Endothelial cell (in vitro differentiated cells): ENCODE results near the gene ARHGAP18. TPM values are rescaled to one million over a fixed set of nuclear protein-coding genes. Genes with fewer than 3 reads are reported as not detected.

Source experiments
- DNase-seq: peaks from one replicate; pipeline ENCODE4 v3.0.0; 2021; ENCODE audit warnings: low spot score
- H3K27ac Mint-ChIP-seq: one replicate; pipeline ENCODE4 v1.8.0; 2021; ENCODE audit warnings: mixed read lengths, inconsistent platforms; ENCODE audit not compliant: unreplicated experiment
- H3K27me3 Mint-ChIP-seq: one replicate; pipeline ENCODE4 v1.8.0; 2021; ENCODE audit warnings: mild to moderate bottlenecking, moderate library complexity, mixed read lengths, inconsistent platforms; ENCODE audit not compliant: unreplicated experiment
- H3K36me3 Mint-ChIP-seq: one replicate; pipeline ENCODE4 v1.8.0; 2021; ENCODE audit warnings: mild to moderate bottlenecking, low read depth, mixed read lengths, inconsistent platforms; ENCODE audit not compliant: unreplicated experiment
- H3K4me1 Mint-ChIP-seq: one replicate; pipeline ENCODE4 v1.8.0; 2021; ENCODE audit warnings: mild to moderate bottlenecking, mixed read lengths, inconsistent platforms; ENCODE audit not compliant: unreplicated experiment
- H3K4me3 Mint-ChIP-seq: one replicate; pipeline ENCODE4 v1.8.0; 2021; ENCODE audit warnings: mild to moderate bottlenecking, mixed read lengths, inconsistent platforms; ENCODE audit not compliant: unreplicated experiment
- H3K9me3 Mint-ChIP-seq: one replicate; pipeline ENCODE4 v1.8.0; 2021; ENCODE audit warnings: mixed read lengths, inconsistent platforms; ENCODE audit not compliant: unreplicated experiment
- total RNA-seq: library from RNA; stranded (reverse); fragmentation: NEBNext Ultra II Directional; extraction: Animal tissue kit (Norgen Biotek cat#: 25700); gene quantifications from one replicate; pipeline ENCODE4 v1.2.1, GENCODE V29; 2021; ENCODE audit not compliant: unreplicated experiment
- TF ChIP-seq, protein P1 (sequence below): fragments of 200-600 bp; sonication (generic); IDR thresholded peaks from one replicate; pipeline ENCODE4 v1.5.0; 2021; ENCODE audit warnings: antibody characterized with exemption; ENCODE audit not compliant: unreplicated experiment

Gene ARHGAP18
- total RNA-seq, 1 donor from 2014 or later: 102 TPM

DNA sequence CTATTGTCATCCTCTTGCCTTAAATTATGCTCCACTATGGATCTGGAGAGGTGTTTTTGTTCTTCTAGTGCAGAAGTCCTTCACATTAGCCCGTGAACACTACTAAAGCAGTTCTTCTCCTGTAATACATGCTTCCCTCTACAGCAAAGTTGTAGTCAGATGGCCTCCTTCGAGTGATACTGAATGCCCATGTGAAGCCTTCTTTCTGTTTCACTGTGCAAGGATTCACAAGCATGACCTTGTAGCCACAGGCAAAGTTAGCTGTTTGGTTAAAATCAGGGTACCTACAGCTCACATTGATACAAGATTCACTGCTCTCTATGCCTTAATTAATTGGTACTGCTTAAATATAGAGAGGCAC is 47.6 kb downstream of the ARHGAP18 start:
- peaks cover 24% of the 10 kb centered on the region for H3K36me3 Mint-ChIP-seq
- no peak overlapping the region for H3K4me3 Mint-ChIP-seq
- peak overlapping the region; percentile 28 for H3K27ac Mint-ChIP-seq
- no peak for DNase-seq
- peaks cover 4% of the 10 kb centered on the region for H3K27me3 Mint-ChIP-seq
- H3K4me1 Mint-ChIP-seq: peaks cover 75% of the 10 kb centered on the region
- no peaks in the 10 kb centered on the region for H3K9me3 Mint-ChIP-seq
- TF ChIP-seq, protein P1, sequence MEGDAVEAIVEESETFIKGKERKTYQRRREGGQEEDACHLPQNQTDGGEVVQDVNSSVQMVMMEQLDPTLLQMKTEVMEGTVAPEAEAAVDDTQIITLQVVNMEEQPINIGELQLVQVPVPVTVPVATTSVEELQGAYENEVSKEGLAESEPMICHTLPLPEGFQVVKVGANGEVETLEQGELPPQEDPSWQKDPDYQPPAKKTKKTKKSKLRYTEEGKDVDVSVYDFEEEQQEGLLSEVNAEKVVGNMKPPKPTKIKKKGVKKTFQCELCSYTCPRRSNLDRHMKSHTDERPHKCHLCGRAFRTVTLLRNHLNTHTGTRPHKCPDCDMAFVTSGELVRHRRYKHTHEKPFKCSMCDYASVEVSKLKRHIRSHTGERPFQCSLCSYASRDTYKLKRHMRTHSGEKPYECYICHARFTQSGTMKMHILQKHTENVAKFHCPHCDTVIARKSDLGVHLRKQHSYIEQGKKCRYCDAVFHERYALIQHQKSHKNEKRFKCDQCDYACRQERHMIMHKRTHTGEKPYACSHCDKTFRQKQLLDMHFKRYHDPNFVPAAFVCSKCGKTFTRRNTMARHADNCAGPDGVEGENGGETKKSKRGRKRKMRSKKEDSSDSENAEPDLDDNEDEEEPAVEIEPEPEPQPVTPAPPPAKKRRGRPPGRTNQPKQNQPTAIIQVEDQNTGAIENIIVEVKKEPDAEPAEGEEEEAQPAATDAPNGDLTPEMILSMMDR: no peak

DNA sequence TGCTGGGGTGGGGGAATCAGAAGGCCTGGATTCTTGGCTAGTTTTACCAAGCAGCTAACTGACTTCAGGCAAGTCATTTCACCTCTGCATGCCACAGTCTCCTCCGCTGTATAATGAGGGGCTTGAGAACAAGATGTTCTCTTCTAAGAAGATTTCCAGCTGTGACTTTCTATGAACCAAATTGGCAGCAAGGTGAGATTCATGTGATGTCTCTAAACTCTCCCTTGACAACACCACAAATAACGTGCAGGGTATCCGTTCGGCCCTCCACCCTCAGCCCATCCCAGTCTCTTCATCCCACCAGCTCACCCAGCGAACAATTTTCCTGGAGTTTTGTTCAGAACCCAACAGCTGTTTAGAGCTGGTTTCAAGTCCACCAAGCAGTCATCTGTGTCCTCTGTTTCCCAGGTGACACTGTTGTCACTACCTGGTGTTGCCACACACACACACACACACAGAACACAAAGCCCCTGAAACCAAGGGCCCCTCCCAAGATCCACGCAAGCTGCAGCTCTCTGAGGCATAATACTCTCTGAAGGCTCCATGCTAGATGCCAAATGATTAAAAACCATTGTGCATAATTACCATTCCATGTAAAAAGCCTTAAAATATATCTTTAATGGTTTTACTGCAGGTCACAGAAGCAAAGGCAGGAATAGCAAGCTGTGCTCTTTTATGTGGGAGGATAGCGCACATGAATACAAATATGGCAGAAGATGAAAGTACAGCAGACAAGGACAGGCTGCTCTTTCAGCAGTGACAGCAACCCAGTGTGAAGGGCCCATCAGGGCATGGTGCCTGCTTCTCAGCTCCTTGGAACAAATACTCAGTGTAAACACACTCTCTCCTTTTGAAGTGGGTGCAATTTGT is 48.2 kb downstream of the ARHGAP18 start:
- Mint-ChIP-seq H3K4me1 (peaks cover 78% of the 10 kb centered on the region), H3K27ac (peak overlapping the region; percentile 89), H3K4me3 (no peak overlapping the region), H3K9me3 (no peaks in the 10 kb centered on the region), H3K36me3 (peaks cover 24% of the 10 kb centered on the region), H3K27me3 (peaks cover 4% of the 10 kb centered on the region)
- TF ChIP-seq, protein P1: no peak
- DNase-seq: no peak

DNA sequence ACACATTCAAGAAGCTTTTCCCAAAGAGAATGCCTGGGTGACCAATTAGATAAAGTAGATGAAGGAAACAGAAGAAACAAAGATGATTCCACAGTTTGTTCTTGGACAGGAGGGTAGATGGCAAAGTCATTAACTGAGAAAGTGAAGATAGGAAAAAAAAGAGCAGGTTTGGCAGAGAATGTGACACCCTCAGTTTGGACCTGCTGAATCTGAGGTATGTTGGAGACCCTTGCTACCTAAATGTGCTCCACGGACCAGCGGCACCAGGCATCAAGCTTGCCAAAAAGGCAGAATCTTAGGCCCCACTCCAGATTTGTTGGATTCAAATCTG is 49.7 kb downstream of the ARHGAP18 start:
- TF ChIP-seq, protein P1: no peak
- peak overlapping the region; percentile 38 for H3K27ac Mint-ChIP-seq
- no peaks in the 10 kb centered on the region for H3K9me3 Mint-ChIP-seq
- no peak for DNase-seq
- H3K27me3 Mint-ChIP-seq: peaks cover 4% of the 10 kb centered on the region
- peaks cover 27% of the 10 kb centered on the region for H3K36me3 Mint-ChIP-seq
- H3K4me1 Mint-ChIP-seq: peaks cover 78% of the 10 kb centered on the region
- no peak overlapping the region for H3K4me3 Mint-ChIP-seq

DNA sequence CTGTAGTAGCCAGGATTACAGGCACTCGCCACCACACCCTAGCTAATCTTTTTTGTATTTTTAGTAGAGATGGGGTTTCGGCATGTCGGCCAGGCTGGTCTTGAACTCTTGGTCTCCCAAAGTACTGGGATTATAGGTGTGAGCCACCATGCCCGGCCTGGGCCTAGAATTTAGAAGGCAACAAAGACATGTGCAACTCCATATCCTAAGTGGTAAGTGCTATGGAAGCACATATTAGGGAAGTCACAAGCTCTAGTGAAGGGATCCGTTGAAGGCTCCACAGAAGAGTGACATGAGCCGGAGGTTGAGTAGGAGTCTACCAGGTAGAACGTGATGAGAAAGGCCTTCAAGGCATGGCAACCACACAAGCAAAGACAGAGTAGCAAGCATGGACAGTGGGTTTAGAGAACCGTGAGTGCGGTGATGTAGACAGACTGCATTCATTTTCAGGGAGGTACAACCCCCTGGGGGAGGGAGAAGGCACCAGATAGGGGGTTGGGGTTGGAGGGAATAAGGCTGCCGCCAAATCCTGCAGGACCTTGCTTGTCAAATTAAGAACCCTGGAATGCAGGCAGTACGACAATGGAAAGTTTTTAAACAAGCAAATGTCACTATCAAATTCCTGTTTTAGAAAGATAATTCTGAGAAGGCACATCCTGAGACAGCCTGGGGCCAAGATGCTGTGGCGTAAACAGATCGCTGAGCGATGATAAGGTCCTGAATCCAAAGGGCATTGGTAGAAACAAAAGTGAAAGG is 50.2 kb downstream of the ARHGAP18 start:
- peak overlapping the region; percentile 62 for H3K27ac Mint-ChIP-seq
- no peak overlapping the region for H3K4me3 Mint-ChIP-seq
- H3K27me3 Mint-ChIP-seq: peaks cover 4% of the 10 kb centered on the region
- peaks cover 29% of the 10 kb centered on the region for H3K36me3 Mint-ChIP-seq
- no peak for DNase-seq
- H3K4me1 Mint-ChIP-seq: peaks cover 78% of the 10 kb centered on the region
- TF ChIP-seq, protein P1: no peak
- no peaks in the 10 kb centered on the region for H3K9me3 Mint-ChIP-seq

DNA sequence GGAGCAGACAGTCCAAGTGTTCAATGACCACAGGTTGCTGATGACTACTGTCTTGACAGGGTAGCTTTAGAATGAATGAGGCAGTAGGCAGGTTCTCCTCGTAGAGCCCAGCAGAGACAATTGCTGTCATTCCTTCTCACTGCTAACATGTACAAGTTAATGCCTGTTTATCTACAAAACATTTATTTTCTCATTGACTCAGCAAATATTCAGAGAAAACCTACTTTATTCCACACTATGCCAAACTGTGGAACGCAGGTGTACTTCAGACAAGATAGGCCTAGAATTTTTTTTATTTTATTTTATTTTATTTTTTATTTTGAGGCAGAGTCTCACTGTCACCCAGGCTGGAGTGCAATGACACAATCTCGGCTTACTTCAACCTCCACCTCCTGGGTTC is 50.8 kb downstream of the ARHGAP18 start:
- H3K4me1 Mint-ChIP-seq: peaks cover 78% of the 10 kb centered on the region
- no peak overlapping the region for H3K4me3 Mint-ChIP-seq
- H3K27ac Mint-ChIP-seq: no peak overlapping the region
- H3K36me3 Mint-ChIP-seq: peaks cover 30% of the 10 kb centered on the region
- DNase-seq: no peak
- H3K27me3 Mint-ChIP-seq: peaks cover 5% of the 10 kb centered on the region
- TF ChIP-seq, protein P1: no peak
- no peaks in the 10 kb centered on the region for H3K9me3 Mint-ChIP-seq
